Endothelial cell of umbilical vein (primary cell): Measurements from ENCODE around the gene KISS1. TPM values are rescaled to one million over a fixed set of nuclear protein-coding genes. Genes with fewer than 3 reads are reported as not detected.

ENCODE experiments used
- BruUV-seq: library from RNA; stranded (reverse); fragments of 400-500 nt; replicated peaks from 2 replicates; lab custom pipeline; 2021; lab: Mats Ljungman, UMichigan
- CTCF ChIA-PET: fragments of 300-600, 350-600 bp; sonication (Branson Sonifier 250); formaldehyde crosslinking; loops from one replicate; lab custom pipeline; 2021; ENCODE audit warnings: antibody characterized with exemption, inconsistent platforms; lab: Charles Lee
- POLR2A ChIA-PET: fragments of 300-600, 350-600 bp; sonication (Branson Sonifier 250); formaldehyde crosslinking; loops from one replicate; lab custom pipeline; 2021; ENCODE audit warnings: antibody characterized with exemption, inconsistent platforms; lab: Charles Lee
- DNase-seq: peaks from one replicate; pipeline ENCODE4 v3.0.0-alpha.2; 2011; ENCODE audit warnings: low read depth, low spot score
- FAIRE-seq: peaks from 2 replicates; lab custom pipeline; 2011; peaks lifted over from hg19 to GRCh38; lab: Jason Lieb, UNC
- H2AFZ ChIP-seq: 2 replicates; pipeline ENCODE4 v1.6.0; 2012; ENCODE audit warnings: low read depth, low read length, control low read depth, inconsistent platforms
- H3K27ac ChIP-seq: 2 replicates; pipeline ENCODE4 v1.5.1; 2011; ENCODE audit warnings: low read depth, mild to moderate bottlenecking, control low read depth, low read length, moderate library complexity; ENCODE audit not compliant: insufficient read depth
- H3K27me3 ChIP-seq, 2 experiments: 2 replicates each; pipeline versions ENCODE4 v1.6.0 to v1.6.1; 2011; ENCODE audit warnings: low read length in 2 of 2, mixed read lengths in 1 of 2; ENCODE audit not compliant: control insufficient read depth in 2 of 2, insufficient read depth in 2 of 2
- H3K36me3 ChIP-seq, 2 experiments: 2 replicates in 1 of 2; 3 replicates in 1 of 2; pipeline ENCODE4 v1.5.1; 2011; ENCODE audit warnings: low read length in 2 of 2, mild to moderate bottlenecking in 1 of 2, moderate library complexity in 1 of 2; ENCODE audit not compliant: control insufficient read depth in 2 of 2, insufficient read depth in 2 of 2; ENCODE audit errors: extremely low read depth in 1 of 2
- H3K4me1 ChIP-seq: 3 replicates; pipeline ENCODE4 v1.5.1; 2011; ENCODE audit warnings: mild to moderate bottlenecking, low read length; ENCODE audit not compliant: control insufficient read depth, insufficient read depth; ENCODE audit errors: extremely low read depth
- H3K4me2 ChIP-seq: 2 replicates; pipeline ENCODE4 v1.6.1; 2011; ENCODE audit warnings: low read length, control low read depth, mixed read lengths; ENCODE audit not compliant: insufficient read depth
- H3K4me3 ChIP-seq, 3 experiments: fragments of 200-600 bp in 1 of 3; sonication (generic), shearing (Covaris generic) in 1 of 3; replicated peaks in 1 of 3; 2 replicates each; pipeline ENCODE4 v1.5.1; 2011 to 2016; ENCODE audit warnings: control low read depth in 3 of 3, low read length in 3 of 3, mild to moderate bottlenecking in 2 of 3, inconsistent platforms in 1 of 3, low read depth in 1 of 3, moderate library complexity in 1 of 3; ENCODE audit not compliant: insufficient read depth in 1 of 3
- H3K79me2 ChIP-seq: 2 replicates; pipeline ENCODE4 v1.6.0; 2012; ENCODE audit warnings: low read length, inconsistent platforms; ENCODE audit not compliant: control insufficient read depth, insufficient read depth
- H3K9ac ChIP-seq: replicated peaks from 2 replicates; pipeline ENCODE3; 2011; ENCODE audit warnings: low read length, control low read depth; ENCODE audit not compliant: insufficient read depth; ENCODE audit errors: extremely low read depth
- H3K9me1 ChIP-seq: replicated peaks from 3 replicates; pipeline ENCODE4 v1.6.0; 2011; ENCODE audit warnings: mild to moderate bottlenecking, low read length; ENCODE audit not compliant: control insufficient read depth, insufficient read depth; ENCODE audit errors: extremely low read depth
- H3K9me3 ChIP-seq: replicated peaks from 2 replicates; pipeline ENCODE4 v1.5.1; 2012; ENCODE audit warnings: low read length, inconsistent platforms; ENCODE audit not compliant: control insufficient read depth, insufficient read depth
- H4K20me1 ChIP-seq: replicated peaks from 2 replicates; pipeline ENCODE3; 2011; ENCODE audit warnings: mild to moderate bottlenecking, low read length; ENCODE audit not compliant: control insufficient read depth, insufficient read depth; ENCODE audit errors: extremely low read depth
- EZH2 ChIP-seq: IDR thresholded peaks from 2 replicates; pipeline ENCODE4 v1.6.1; 2012; ENCODE audit warnings: borderline replicate concordance, low read depth, mild to moderate bottlenecking, moderate library complexity, low read length, inconsistent platforms; ENCODE audit not compliant: severe bottlenecking
- FOS ChIP-seq: IDR thresholded peaks from 2 replicates; pipeline ENCODE4 v1.6.1; 2011; ENCODE audit warnings: mild to moderate bottlenecking, low read length, moderate library complexity, borderline replicate concordance; ENCODE audit not compliant: insufficient read depth
- GATA2 ChIP-seq: IDR thresholded peaks from 2 replicates; pipeline ENCODE4 v1.7.0; 2011; ENCODE audit warnings: low read depth, mild to moderate bottlenecking, moderate library complexity, mixed read lengths, low read length; ENCODE audit not compliant: insufficient read length, insufficient read depth
- JUN ChIP-seq: IDR thresholded peaks from 2 replicates; pipeline ENCODE4 v1.6.1; 2011; ENCODE audit warnings: borderline replicate concordance, low read depth; ENCODE audit not compliant: insufficient read length, insufficient read depth
- POLR2AphosphoS5 ChIP-seq: IDR thresholded peaks from 2 replicates; pipeline ENCODE4 v1.6.1; 2012; ENCODE audit warnings: low read depth, mild to moderate bottlenecking, control low read depth, low read length, moderate library complexity; ENCODE audit not compliant: insufficient read depth
- dilution Hi-C: fragments of 300-500 bp; cut with MboI; formaldehyde crosslinking; loops from one replicate; pipeline ENCODE4 v1.15.0; 2019; ENCODE audit warnings: low sequenced_read_pairs; ENCODE audit not compliant: extremely low pct_ligation_motif_present
- intact Hi-C: fragments of 100-400 bp; cut with micrococcal nuclease; formaldehyde crosslinking; loops from one replicate; pipeline ENCODE4 v1.10.0; 2022
- polyA plus RNA-seq, 4 experiments: library from polyadenylated mRNA; depleted of rRNA in 3 of 4; stranded (reverse) in 3 of 4; unstranded in 1 of 4; fragments of >200 nt; gene quantifications; 2 replicates each; pipeline versions ENCODE4 v1.2.1 to v1.2.3, GENCODE V29; 2011 to 2012; ENCODE audit warnings: missing spikeins in 1 of 4
- total RNA-seq: library from RNA; stranded (reverse); gene quantifications from 2 replicates; pipeline ENCODE4 v1.2.3, GENCODE V29; 2021
- TF ChIP-seq, protein P1 (sequence below): IDR thresholded peaks from 2 replicates; pipeline ENCODE4 v1.6.1; 2011; ENCODE audit not compliant: insufficient read depth, insufficient read length

The KISS1 gene
- total and polyA plus RNA-seq, 2 donors (not counting 3 experiments of a cell fraction or from before 2014, with no cell fraction given) = 0.22 to 1.00 TPM

GRCh38 chr1:204151552-204152309 is 44.6 kb downstream of the KISS1 start, which contains the start of gene ETNK2:
Gene ETNK2 (minus strand): TSS chr1:204152044. CDS start chr1:204151852, 192 bp downstream.
- no peaks in the 10 kb centered on the region for H3K9me1 ChIP-seq
- peak within 1 kb of the TSS; percentile 85 for H2AFZ ChIP-seq
- H3K4me3 ChIP-seq = peak within 1 kb of the TSS; percentile 20 to 78 (median 53)
- no peaks in the 10 kb centered on the region for H4K20me1 ChIP-seq
- ChIA-PET POLR2A (interaction anchor here (0.7 to 0.8 kb wide), 2 partner anchors 13 to 101 kb away, joined by 3 read pairs; no protein-coding TSS in a partner anchor), CTCF (interaction anchor here (0.8 to 3.8 kb wide), 16 partner anchors 11 to 281 kb away, joined by 3 to 29 read pairs (median 4); partner anchors contain the start of genes GOLT1A and SOX13)
- H3K79me2 ChIP-seq = no peaks in the 10 kb centered on the region
- no peaks in the 10 kb centered on the region for H3K9me3 ChIP-seq
- DNase-seq (peak; percentile 61), FAIRE-seq (peak; percentile 47)
- H3K4me1 ChIP-seq = peaks cover 5% of the 10 kb centered on the region
- H3K4me2 ChIP-seq = peak within 1 kb of the TSS; percentile 39
- BruUV-seq = no TSS peak
- no peaks in the 10 kb centered on the region for H3K36me3 ChIP-seq
- no peak within 1 kb of the TSS for H3K27ac ChIP-seq
- intact Hi-C loops = loop anchor here (1.0 to 2.0 kb wide), 2 partner anchors 21 to 290 kb away; partner anchors contain the start of gene SNRPE
- H3K9ac ChIP-seq = peak within 1 kb of the TSS; percentile 69
- TF ChIP-seq, protein P1, sequence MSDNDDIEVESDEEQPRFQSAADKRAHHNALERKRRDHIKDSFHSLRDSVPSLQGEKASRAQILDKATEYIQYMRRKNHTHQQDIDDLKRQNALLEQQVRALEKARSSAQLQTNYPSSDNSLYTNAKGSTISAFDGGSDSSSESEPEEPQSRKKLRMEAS = no peak
- no peak for TF ChIP-seq JUN
- peak; percentile 49 for TF ChIP-seq POLR2AphosphoS5
- no peak for TF ChIP-seq FOS
- peak; percentile 43 for TF ChIP-seq EZH2
- TF ChIP-seq GATA2 = no peak
- H3K27me3 ChIP-seq = no peaks in the 10 kb centered on the region
- dilution Hi-C loops = loop anchor here (25.0 kb wide), 1 partner anchor 186 kb away; no protein-coding TSS in a partner anchor
